ENCODE results near the gene NCOR2. TPM values are rescaled to one million over a fixed set of nuclear protein-coding genes. Genes with fewer than 3 reads are reported as not detected.

NCOR2 gene
- total RNA-seq, 1 experiment from 2014 or later: 326 TPM

- TF ChIP-seq ZNF425 (CRISPR knock-in tag; conservative IDR thresholded peaks at IDR 0.05): no peak
Observed at GRCh38 chr12:124543052-124543589, 24.3 kb downstream of the NCOR2 start (continued).

- Mint-ChIP-seq H3K36me3 (0 out of 2 replicates have a peak, but pooled peaks cover 2% of the 10 kb centered on the region), H3K27me3 (ENCODE audit: low read depth) (no peaks in the 10 kb centered on the region), H3K27ac (no peak overlapping the region), H3K4me3 (no peak overlapping the region), H3K4me1 (peaks cover 55% of the 10 kb centered on the region), H3K9me3 (no peaks in the 10 kb centered on the region)
- ChIA-PET CTCF (no interaction called here), POLR2A (no interaction called here)
- DNase-seq (ENCODE audit: low spot score) (no peak), ATAC-seq (no peak)
- no peak for TF ChIP-seq USF1 (CRISPR knock-in tag; IDR thresholded peaks at IDR 0.05)
- TF ChIP-seq ZNF263 (CRISPR knock-in tag; IDR thresholded peaks at IDR 0.05; ENCODE audit: low read depth): no peak
- TF ChIP-seq CBFB (CRISPR knock-in tag; IDR thresholded peaks at IDR 0.05; ENCODE audit: low read depth): no peak
- TF ChIP-seq TEAD1 (CRISPR knock-in tag; IDR thresholded peaks at IDR 0.05): no peak
- TF ChIP-seq MYBL2 (CRISPR knock-in tag; IDR thresholded peaks at IDR 0.05): no peak
- TF ChIP-seq ZNF396 (CRISPR knock-in tag; IDR thresholded peaks at IDR 0.05; ENCODE audit: borderline replicate concordance): no peak
- TF ChIP-seq SOX15 (CRISPR knock-in tag; IDR thresholded peaks at IDR 0.05): no peak
- no peak for TF ChIP-seq ZNF423 (CRISPR knock-in tag; IDR thresholded peaks at IDR 0.05)
- no peak for TF ChIP-seq STAT6 (CRISPR knock-in tag; conservative IDR thresholded peaks at IDR 0.05; ENCODE audit: low read depth)
- no peak for TF ChIP-seq ETV6 (CRISPR knock-in tag; IDR thresholded peaks at IDR 0.05)
- TF ChIP-seq MAX (CRISPR knock-in tag; IDR thresholded peaks at IDR 0.05): no peak
- no peak for TF ChIP-seq SMAD4 (CRISPR knock-in tag; IDR thresholded peaks at IDR 0.05)
- no peak for TF ChIP-seq HMGA2 (CRISPR knock-in tag; IDR thresholded peaks at IDR 0.05)
- no peak for TF ChIP-seq E2F5 (CRISPR knock-in tag; IDR thresholded peaks at IDR 0.05)
- TF ChIP-seq E2F4 (CRISPR knock-in tag; IDR thresholded peaks at IDR 0.05; ENCODE audit: borderline replicate concordance, low read depth): no peak
- no peak for TF ChIP-seq FOXK1 (CRISPR knock-in tag; IDR thresholded peaks at IDR 0.05)
- no peak for TF ChIP-seq FOXP4 (CRISPR knock-in tag; IDR thresholded peaks at IDR 0.05)
- no peak for TF ChIP-seq ZNF425 (CRISPR knock-in tag; conservative IDR thresholded peaks at IDR 0.05)
- no peak for TF ChIP-seq E2F1 (CRISPR knock-in tag; IDR thresholded peaks at IDR 0.05)
Observed at GRCh38 chr12:124542021-124542949, 25.1 kb downstream of the NCOR2 start.

All from WTC11 (cell line).